ENCODE data around the gene EEF1AKMT1. TPM values are rescaled to one million over a fixed set of nuclear protein-coding genes. Genes with fewer than 3 reads are reported as not detected.

EEF1AKMT1 gene
- total RNA-seq, 1 experiment from 2014 or later = 10.6 TPM

DNA sequence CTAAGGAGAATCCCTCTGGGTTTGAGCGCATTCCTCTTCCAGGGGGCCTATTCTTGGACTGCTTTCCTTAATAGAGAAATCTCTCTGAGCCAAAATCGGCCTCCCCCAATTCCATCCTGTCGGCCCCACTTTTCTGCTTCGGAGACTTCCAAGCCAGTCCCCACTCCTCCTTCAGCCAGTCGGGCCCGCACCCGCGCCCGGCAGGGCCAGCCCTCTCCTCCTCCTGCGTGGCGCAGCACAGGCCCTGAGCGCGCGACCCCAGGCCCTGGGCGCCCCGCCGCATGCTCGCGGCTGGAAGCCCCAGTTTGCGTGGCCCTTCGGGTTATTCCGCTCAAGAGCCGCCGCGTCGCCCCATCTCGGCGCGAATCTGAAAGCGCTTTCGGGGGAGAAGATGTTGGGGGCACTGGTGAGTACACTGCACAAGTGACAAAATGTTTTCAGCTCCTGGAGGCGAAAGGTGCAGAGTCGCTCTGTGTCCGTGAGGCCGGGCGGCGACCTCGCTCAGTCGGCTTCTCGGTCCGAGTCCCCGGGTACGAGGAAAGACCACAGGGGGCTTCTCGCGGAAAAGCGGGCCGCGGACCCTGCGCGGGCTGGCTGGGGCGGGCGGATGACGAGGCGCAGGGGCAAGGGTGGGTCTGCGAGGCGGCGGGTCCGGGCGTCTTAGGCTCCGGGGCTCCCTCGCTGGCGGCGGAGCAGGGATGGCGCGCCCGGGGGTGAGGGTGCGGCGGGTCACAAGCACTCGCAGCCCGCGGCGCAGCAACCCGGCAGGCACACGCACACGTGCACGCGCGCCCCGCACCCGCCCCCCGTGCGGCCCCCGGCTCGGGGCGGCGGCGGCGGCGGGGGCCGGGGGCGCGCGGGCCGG, 70.6 kb downstream of the EEF1AKMT1 start, which contains the start of gene IL17D:
Gene IL17D (plus strand): TSS at position 785 of the 865 bp plus-strand sequence. CDS start 303 bp downstream, outside the sequence.
- Histone ChIP-seq H3K4me3 (ENCODE audit: low read length) (peak within 1 kb of the TSS; percentile 88), H3K9me3 (ENCODE audit: low read length) (no peaks in the 10 kb centered on the region), H3K36me3 (ENCODE audit: low read depth, low read length) (no peaks in the 10 kb centered on the region), H3F3A (ENCODE audit: low read length, unreplicated experiment) (no peaks in the 10 kb centered on the region), H3K79me2 (ENCODE audit: low read length) (peaks cover 6% of the 10 kb centered on the region), H3K9me2 (replicated peaks; ENCODE audit: low read length) (no peaks in the 10 kb centered on the region), H3K27ac (ENCODE audit: low read length) (no peak within 1 kb of the TSS), H4K20me1 (ENCODE audit: low read length) (no peaks in the 10 kb centered on the region), H3K4me1 (ENCODE audit: insufficient read depth, low read length) (peaks cover 25% of the 10 kb centered on the region), H2AFZ (ENCODE audit: low read length) (peak within 1 kb of the TSS; percentile 73), H3K27me3 (ENCODE audit: low read length) (no peaks in the 10 kb centered on the region), H3K9ac (ENCODE audit: low read length) (peak within 1 kb of the TSS; percentile 69), H3K4me2 (ENCODE audit: low read length) (peak within 1 kb of the TSS; percentile 96)
- ChIA-PET POLR2A (ENCODE audit: unreplicated experiment) (no interaction called here), CTCF (interaction anchor here (0.5 to 1.0 kb wide), 4 partner anchors 20 to 166 kb away, joined by 3 to 4 read pairs (median 4); no protein-coding TSS in a partner anchor)
- intact Hi-C loops (cut with micrococcal nuclease) = loop anchor here (2.0 to 5.0 kb wide), 3 partner anchors 86 to 208 kb away; partner anchors contain the start of gene IFT88
- TF ChIP-seq EZH2 (IDR thresholded peaks at IDR 0.05; ENCODE audit: low read length, unreplicated experiment) = no peak
- TF ChIP-seq, protein P1, sequence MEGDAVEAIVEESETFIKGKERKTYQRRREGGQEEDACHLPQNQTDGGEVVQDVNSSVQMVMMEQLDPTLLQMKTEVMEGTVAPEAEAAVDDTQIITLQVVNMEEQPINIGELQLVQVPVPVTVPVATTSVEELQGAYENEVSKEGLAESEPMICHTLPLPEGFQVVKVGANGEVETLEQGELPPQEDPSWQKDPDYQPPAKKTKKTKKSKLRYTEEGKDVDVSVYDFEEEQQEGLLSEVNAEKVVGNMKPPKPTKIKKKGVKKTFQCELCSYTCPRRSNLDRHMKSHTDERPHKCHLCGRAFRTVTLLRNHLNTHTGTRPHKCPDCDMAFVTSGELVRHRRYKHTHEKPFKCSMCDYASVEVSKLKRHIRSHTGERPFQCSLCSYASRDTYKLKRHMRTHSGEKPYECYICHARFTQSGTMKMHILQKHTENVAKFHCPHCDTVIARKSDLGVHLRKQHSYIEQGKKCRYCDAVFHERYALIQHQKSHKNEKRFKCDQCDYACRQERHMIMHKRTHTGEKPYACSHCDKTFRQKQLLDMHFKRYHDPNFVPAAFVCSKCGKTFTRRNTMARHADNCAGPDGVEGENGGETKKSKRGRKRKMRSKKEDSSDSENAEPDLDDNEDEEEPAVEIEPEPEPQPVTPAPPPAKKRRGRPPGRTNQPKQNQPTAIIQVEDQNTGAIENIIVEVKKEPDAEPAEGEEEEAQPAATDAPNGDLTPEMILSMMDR (conservative IDR thresholded peaks at IDR 0.05; ENCODE audit: low read depth, low read length) = peak; percentile 20; the same call in 1 of the 2 replicates
- ATAC-seq (peak; percentile 23), DNase-seq (no peak)
- no TSS peak for BruUV-seq (replicated peaks)

DNA sequence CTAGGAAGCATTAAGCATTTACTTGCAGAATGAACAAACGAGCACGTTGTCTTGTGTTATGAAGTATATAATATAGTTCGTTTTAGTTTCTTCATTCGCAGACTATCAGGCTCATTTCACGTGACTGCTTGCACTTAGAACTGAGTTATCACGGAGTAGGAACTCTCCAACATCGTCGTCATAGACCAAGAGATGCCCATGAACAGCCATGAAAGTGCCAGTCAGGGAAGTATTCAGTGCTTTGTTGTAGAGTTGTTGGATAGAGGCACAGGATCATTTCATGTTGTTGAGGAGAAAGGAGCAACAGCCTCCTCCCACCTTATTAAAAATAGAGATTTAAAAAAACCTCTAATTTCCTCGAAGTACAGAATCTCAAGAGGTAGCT, 71.2 kb downstream of the EEF1AKMT1 start:
- peaks cover 25% of the 10 kb centered on the region for H3K4me1 ChIP-seq (ENCODE audit: insufficient read depth, low read length)
- TF ChIP-seq EZH2 (IDR thresholded peaks at IDR 0.05; ENCODE audit: low read length, unreplicated experiment) (no peak), EZH2phosphoT487 (IDR thresholded peaks at IDR 0.05; ENCODE audit: borderline replicate concordance, low read length) (no peak)
- TF ChIP-seq, protein P1 (conservative IDR thresholded peaks at IDR 0.05; ENCODE audit: low read depth, low read length) = no peak
- H3K27ac ChIP-seq (ENCODE audit: low read length) = no peak overlapping the region
- no peak for DNase-seq
- no peaks in the 10 kb centered on the region for H4K20me1 ChIP-seq (ENCODE audit: low read length)
- no peak for ATAC-seq
- H3K9me3 ChIP-seq (ENCODE audit: low read length) = no peaks in the 10 kb centered on the region
- H2AFZ ChIP-seq (ENCODE audit: low read length) = no peak overlapping the region
- intact Hi-C loops (cut with micrococcal nuclease) = loop anchor here (2.0 to 5.0 kb wide), 3 partner anchors 85 to 208 kb away; partner anchors contain the start of gene IFT88
- H3K9me2 ChIP-seq (replicated peaks; ENCODE audit: low read length) = no peaks in the 10 kb centered on the region
- H3K9ac ChIP-seq (ENCODE audit: low read length) = peak overlapping the region; percentile 69; the same call in 1 of the 2 replicates
- BruUV-seq (replicated peaks) = TSS peak; percentile 71
- peak overlapping the region; percentile 96 for H3K4me2 ChIP-seq (ENCODE audit: low read length)
- CTCF ChIA-PET = interaction anchor here (0.5 kb wide), 1 partner anchor 21 kb away, joined by 4 read pairs; no protein-coding TSS in a partner anchor
- H3F3A ChIP-seq (ENCODE audit: low read length, unreplicated experiment) = no peaks in the 10 kb centered on the region
- H3K36me3 ChIP-seq (ENCODE audit: low read depth, low read length) = no peaks in the 10 kb centered on the region
- POLR2A ChIA-PET (ENCODE audit: unreplicated experiment) = no interaction called here
- H3K4me3 ChIP-seq (ENCODE audit: low read length) = peak overlapping the region; percentile 88
- H3K79me2 ChIP-seq (ENCODE audit: low read length) = peaks cover 6% of the 10 kb centered on the region
- no peaks in the 10 kb centered on the region for H3K27me3 ChIP-seq (ENCODE audit: low read length)

All from PC-3 (cell line).